Neural cell (in vitro differentiated cells): ENCODE results near the gene SMARCAD1. TPM values are rescaled to one million over a fixed set of nuclear protein-coding genes. Genes with fewer than 3 reads are reported as not detected.

Experiments used
- H2AFZ ChIP-seq: fragments of 200-600, 300-800 bp; sonication (generic), shearing (Covaris generic); 2 replicates; pipeline ENCODE4 v1.6.0; 2014; ENCODE audit warnings: low read depth, mild to moderate bottlenecking, antibody characterized with exemption, low read length, moderate library complexity
- H3F3A ChIP-seq: fragments of 200-600 bp; shearing (Covaris generic); 2 replicates; pipeline ENCODE4 v1.6.1; 2016; ENCODE audit warnings: mild to moderate bottlenecking, moderate library complexity, mixed read lengths, antibody characterized with exemption, low read length; ENCODE audit not compliant: insufficient read depth, poor library complexity, severe bottlenecking
- H3K27ac ChIP-seq: fragments of 200-600, 300-800 bp; sonication (generic), shearing (Covaris generic); 2 replicates; pipeline ENCODE4 v1.5.1; 2014; ENCODE audit warnings: mild to moderate bottlenecking, low read length, moderate library complexity
- H3K27me3 ChIP-seq: fragments of 300-800, 200-600 bp; sonication (generic), shearing (Covaris generic); 2 replicates; pipeline ENCODE4 v1.6.0; 2014; ENCODE audit warnings: mild to moderate bottlenecking, low read depth, low read length, moderate library complexity; ENCODE audit not compliant: insufficient read depth
- H3K36me3 ChIP-seq: fragments of 300-800, 200-600 bp; sonication (generic), shearing (Covaris generic); 2 replicates; pipeline ENCODE4 v1.5.1; 2014; ENCODE audit warnings: mild to moderate bottlenecking, antibody characterized with exemption, low read length, moderate library complexity; ENCODE audit not compliant: insufficient read depth
- H3K4me2 ChIP-seq: fragments of 300-800, 200-600 bp; sonication (generic), shearing (Covaris generic); 2 replicates; pipeline ENCODE4 v1.6.0; 2014; ENCODE audit warnings: mild to moderate bottlenecking, low read length
- H3K4me3 ChIP-seq: fragments of 300-800, 200-600 bp; sonication (generic), shearing (Covaris generic); 2 replicates; pipeline ENCODE4 v1.5.1; 2014; ENCODE audit warnings: mild to moderate bottlenecking, low read length, moderate library complexity
- H3K79me2 ChIP-seq: fragments of 200-600 bp; shearing (Covaris generic); replicated peaks from 2 replicates; pipeline ENCODE4 v1.6.0; 2014; ENCODE audit warnings: mild to moderate bottlenecking, low read length, moderate library complexity; ENCODE audit not compliant: insufficient read depth
- H3K9ac ChIP-seq: fragments of 300-800, 200-600 bp; sonication (generic), shearing (Covaris generic); 2 replicates; pipeline ENCODE4 v1.6.1; 2016; ENCODE audit warnings: mild to moderate bottlenecking, low read length, mixed read lengths
- H3K9me2 ChIP-seq: fragments of 200-600 bp; shearing (Covaris generic); 2 replicates; pipeline ENCODE4 v1.6.1; 2016; ENCODE audit warnings: mild to moderate bottlenecking, low read length, mixed read lengths; ENCODE audit not compliant: insufficient read depth
- H3K9me3 ChIP-seq: fragments of 200-600, 300-800 bp; sonication (generic), shearing (Covaris generic); 2 replicates; pipeline ENCODE4 v1.6.1; 2016; ENCODE audit warnings: mild to moderate bottlenecking, mixed run types, low read length, moderate library complexity, mixed read lengths
- H4K20me1 ChIP-seq: fragments of 200-600 bp; shearing (Covaris generic); 2 replicates; pipeline ENCODE4 v1.6.1; 2016; ENCODE audit warnings: mild to moderate bottlenecking, mixed run types; ENCODE audit not compliant: insufficient read depth
- CTCF ChIP-seq: fragments of 450-650 bp; IDR thresholded peaks from 2 replicates; pipeline ENCODE4 v1.5.1; 2014; ENCODE audit warnings: antibody characterized with exemption, mild to moderate bottlenecking, moderate library complexity; ENCODE audit not compliant: poor library complexity, severe bottlenecking
- EP300 ChIP-seq: fragments of 450-650 bp; conservative IDR thresholded peaks from 2 replicates; pipeline ENCODE4 v1.6.1; 2014; ENCODE audit warnings: antibody characterized with exemption, mild to moderate bottlenecking, moderate library complexity; ENCODE audit not compliant: poor library complexity, severe bottlenecking
- EZH2 ChIP-seq: fragments of 200-600, 300-800 bp; shearing (Covaris generic), sonication (generic); IDR thresholded peaks from 2 replicates; pipeline ENCODE4 v1.6.1; 2014; ENCODE audit warnings: antibody characterized with exemption, low read length, borderline replicate concordance, mild to moderate bottlenecking; ENCODE audit not compliant: insufficient read depth, poor library complexity, severe bottlenecking
- MXI1 ChIP-seq: fragments of 450-650 bp; conservative IDR thresholded peaks from 2 replicates; pipeline ENCODE4 v1.6.1; 2014; ENCODE audit warnings: antibody characterized with exemption, mild to moderate bottlenecking; ENCODE audit not compliant: poor library complexity, severe bottlenecking
- POLR2AphosphoS5 ChIP-seq: IDR thresholded peaks from 2 replicates; pipeline ENCODE4 v1.6.1; 2012
- RAD21 ChIP-seq: fragments of 450-650 bp; conservative IDR thresholded peaks from 2 replicates; pipeline ENCODE4 v1.6.1; 2014; ENCODE audit warnings: antibody characterized with exemption, mild to moderate bottlenecking, moderate library complexity
- REST ChIP-seq: IDR thresholded peaks from 2 replicates; pipeline ENCODE4 v1.6.1; 2012; ENCODE audit warnings: borderline replicate concordance
- SMC3 ChIP-seq: fragments of 450-650 bp; conservative IDR thresholded peaks from 2 replicates; pipeline ENCODE4 v1.6.1; 2014; ENCODE audit warnings: antibody characterized with exemption, mild to moderate bottlenecking, moderate library complexity; ENCODE audit not compliant: poor library complexity
- TAF1 ChIP-seq: IDR thresholded peaks from 2 replicates; pipeline ENCODE4 v1.6.1; 2012; ENCODE audit warnings: low read depth
- polyA plus RNA-seq: library from polyadenylated mRNA; depleted of rRNA; stranded (reverse); fragments of >200 nt; gene quantifications from 2 replicates; pipeline ENCODE4 v1.2.3, GENCODE V29; 2014

SMARCAD1 gene
- polyA plus RNA-seq, 1 donor from 2014 or later: 129 TPM

- H3K27me3 ChIP-seq: no peaks in the 10 kb centered on the region
- no peaks in the 10 kb centered on the region for H3F3A ChIP-seq
- H3K9me2 ChIP-seq: no peaks in the 10 kb centered on the region
- H2AFZ ChIP-seq: no peak overlapping the region
- H4K20me1 ChIP-seq: no peaks in the 10 kb centered on the region
- no peak overlapping the region for H3K4me3 ChIP-seq
- no peak overlapping the region for H3K9ac ChIP-seq
- no peaks in the 10 kb centered on the region for H3K9me3 ChIP-seq
- H3K27ac ChIP-seq: no peak overlapping the region
- TF ChIP-seq EZH2 (no peak), MXI1 (no peak), TAF1 (no peak), POLR2AphosphoS5 (no peak), REST (no peak), SMC3 (no peak), EP300 (no peak), RAD21 (no peak), CTCF (no peak)
- H3K4me2 ChIP-seq: no peak overlapping the region
- no peaks in the 10 kb centered on the region for H3K79me2 ChIP-seq
- H3K36me3 ChIP-seq: no peaks in the 10 kb centered on the region
These were observed 67.2 kb downstream of the SMARCAD1 start for GRCh38 chr4:94274912-94275311.

- H3K4me2 ChIP-seq: no peak overlapping the region
- H3K9me3 ChIP-seq: no peaks in the 10 kb centered on the region
- H3F3A ChIP-seq: no peaks in the 10 kb centered on the region
- no peak overlapping the region for H3K4me3 ChIP-seq
- H3K27me3 ChIP-seq: no peaks in the 10 kb centered on the region
- no peaks in the 10 kb centered on the region for H4K20me1 ChIP-seq
- H3K9me2 ChIP-seq: no peaks in the 10 kb centered on the region
- no peak overlapping the region for H2AFZ ChIP-seq
- no peak overlapping the region for H3K27ac ChIP-seq
- H3K9ac ChIP-seq: no peak overlapping the region
- H3K36me3 ChIP-seq: peaks cover 1% of the 10 kb centered on the region
- H3K79me2 ChIP-seq: no peaks in the 10 kb centered on the region
- TF ChIP-seq MXI1: no peak
- no peak for TF ChIP-seq EP300
- TF ChIP-seq TAF1: no peak
- no peak for TF ChIP-seq RAD21
- no peak for TF ChIP-seq CTCF
- TF ChIP-seq POLR2AphosphoS5: no peak
- no peak for TF ChIP-seq REST
- TF ChIP-seq SMC3: no peak
These were observed 68.5 kb downstream of the SMARCAD1 start for GRCh38 chr4:94276204-94276603.
